HEK293 (cell line): ENCODE results near the gene ABCF1.

Experiments used
- ATF2 ChIP-seq: fragments of 450-650 bp; formaldehyde crosslinking; IDR thresholded peaks from 2 replicates; pipeline ENCODE4 v1.5.1; 2016; ENCODE audit warnings: missing biosample characterization, missing genetic modification characterization, low read depth
- CTCF ChIP-seq: fragments of 450-650 bp; formaldehyde crosslinking; IDR thresholded peaks from 2 replicates; pipeline ENCODE4 v1.5.1; 2016; ENCODE audit warnings: missing biosample characterization, missing genetic modification characterization
- KLF1 ChIP-seq: fragments of 450-650 bp; formaldehyde crosslinking; IDR thresholded peaks from 2 replicates; pipeline ENCODE4 v1.5.1; 2016; ENCODE audit warnings: missing biosample characterization, missing genetic modification characterization
- MYNN ChIP-seq: fragments of 450-650 bp; formaldehyde crosslinking; IDR thresholded peaks from 2 replicates; pipeline ENCODE4 v1.5.1; 2016; ENCODE audit warnings: missing biosample characterization, missing genetic modification characterization, borderline replicate concordance
- PRDM10 ChIP-seq: fragments of 450-650 bp; formaldehyde crosslinking; IDR thresholded peaks from 2 replicates; pipeline ENCODE4 v1.5.1; 2016; ENCODE audit warnings: missing biosample characterization, missing genetic modification characterization
- SP7 ChIP-seq: fragments of 450-650 bp; formaldehyde crosslinking; IDR thresholded peaks from 2 replicates; pipeline ENCODE4 v1.5.1; 2016; ENCODE audit warnings: missing biosample characterization, missing genetic modification characterization
- ZFP69B ChIP-seq: fragments of 450-650 bp; formaldehyde crosslinking; IDR thresholded peaks from 2 replicates; pipeline ENCODE4 v1.5.1; 2016; ENCODE audit warnings: missing biosample characterization, missing genetic modification characterization
- ZIC2 ChIP-seq: fragments of 450-650 bp; formaldehyde crosslinking; IDR thresholded peaks from 2 replicates; pipeline ENCODE4 v1.5.1; 2016; ENCODE audit warnings: missing biosample characterization, missing genetic modification characterization
- ZNF132 ChIP-seq: fragments of 450-650 bp; formaldehyde crosslinking; IDR thresholded peaks from 2 replicates; pipeline ENCODE4 v1.5.1; 2017; ENCODE audit warnings: missing biosample characterization, missing genetic modification characterization, borderline replicate concordance
- ZNF133 ChIP-seq: fragments of 450-650 bp; formaldehyde crosslinking; IDR thresholded peaks from 2 replicates; pipeline ENCODE4 v1.5.1; 2016; ENCODE audit warnings: missing biosample characterization, missing genetic modification characterization
- ZNF155 ChIP-seq: fragments of 450-650 bp; formaldehyde crosslinking; IDR thresholded peaks from 2 replicates; pipeline ENCODE4 v1.5.1; 2016; ENCODE audit warnings: missing biosample characterization, missing genetic modification characterization
- ZNF16 ChIP-seq: fragments of 450-650 bp; formaldehyde crosslinking; IDR thresholded peaks from 2 replicates; pipeline ENCODE4 v1.5.1; 2016; ENCODE audit warnings: low read depth, missing biosample characterization, missing genetic modification characterization
- ZNF211 ChIP-seq: fragments of 450-650 bp; formaldehyde crosslinking; IDR thresholded peaks from 2 replicates; pipeline ENCODE4 v1.5.1; 2016; ENCODE audit warnings: low read depth, missing biosample characterization, missing genetic modification characterization
- ZNF274 ChIP-seq, 2 experiments: fragments of 200-500 bp in 1 of 2; fragments of 450-650 bp in 1 of 2; sonication (Bioruptor generic) in 1 of 2; formaldehyde crosslinking in 1 of 2; IDR thresholded peaks; 2 replicates each; pipeline versions ENCODE4 v1.5.1 to v1.6.1; 2014 to 2016; ENCODE audit warnings: borderline replicate concordance in 1 of 2, inconsistent platforms in 1 of 2, low read length in 1 of 2, missing biosample characterization in 1 of 2, missing genetic modification characterization in 1 of 2
- ZNF292 ChIP-seq: fragments of 450-650 bp; formaldehyde crosslinking; IDR thresholded peaks from 2 replicates; pipeline ENCODE4 v1.5.1; 2016; ENCODE audit warnings: low read depth, missing biosample characterization, missing genetic modification characterization, borderline replicate concordance
- ZNF302 ChIP-seq: fragments of 450-650 bp; formaldehyde crosslinking; IDR thresholded peaks from 2 replicates; pipeline ENCODE4 v1.5.1; 2016; ENCODE audit warnings: missing biosample characterization, missing genetic modification characterization, low read depth
- ZNF391 ChIP-seq: fragments of 450-650 bp; formaldehyde crosslinking; IDR thresholded peaks from 2 replicates; pipeline ENCODE4 v1.5.1; 2016; ENCODE audit warnings: low read depth, missing biosample characterization, missing genetic modification characterization, borderline replicate concordance
- ZNF501 ChIP-seq: fragments of 450-650 bp; formaldehyde crosslinking; IDR thresholded peaks from 2 replicates; pipeline ENCODE4 v1.5.1; 2016; ENCODE audit warnings: missing biosample characterization, missing genetic modification characterization
- ZNF571 ChIP-seq: fragments of 450-650 bp; formaldehyde crosslinking; IDR thresholded peaks from 2 replicates; pipeline ENCODE4 v1.5.0; 2017; ENCODE audit warnings: missing biosample characterization, missing genetic modification characterization
- ZNF626 ChIP-seq: fragments of 450-650 bp; sonication (Bioruptor Pico); formaldehyde crosslinking; IDR thresholded peaks from 2 replicates; pipeline ENCODE4 v1.5.1; 2018; ENCODE audit warnings: missing biosample characterization, missing genetic modification characterization, inconsistent platforms
- ZNF670 ChIP-seq: fragments of 450-650 bp; formaldehyde crosslinking; IDR thresholded peaks from 2 replicates; pipeline ENCODE4 v1.5.1; 2016; ENCODE audit warnings: missing biosample characterization, missing genetic modification characterization, low read depth
- ZNF701 ChIP-seq: fragments of 450-650 bp; formaldehyde crosslinking; IDR thresholded peaks from 2 replicates; pipeline ENCODE4 v1.5.1; 2016; ENCODE audit warnings: missing biosample characterization, missing genetic modification characterization
- ZSCAN30 ChIP-seq: fragments of 450-650 bp; IDR thresholded peaks from 2 replicates; pipeline ENCODE4 v1.5.1; 2018; ENCODE audit warnings: missing biosample characterization, mild to moderate bottlenecking, missing genetic modification characterization, moderate library complexity
- TF ChIP-seq, protein P1 (sequence below): fragments of 450-650 bp; formaldehyde crosslinking; IDR thresholded peaks from 2 replicates; pipeline ENCODE4 v1.5.1; 2016; ENCODE audit warnings: missing biosample characterization, missing genetic modification characterization
- TF ChIP-seq, protein P2 (sequence below): fragments of 450-650 bp; formaldehyde crosslinking; IDR thresholded peaks from 2 replicates; pipeline ENCODE4 v1.5.1; 2016; ENCODE audit warnings: missing biosample characterization, missing genetic modification characterization

Gene ABCF1

DNA sequence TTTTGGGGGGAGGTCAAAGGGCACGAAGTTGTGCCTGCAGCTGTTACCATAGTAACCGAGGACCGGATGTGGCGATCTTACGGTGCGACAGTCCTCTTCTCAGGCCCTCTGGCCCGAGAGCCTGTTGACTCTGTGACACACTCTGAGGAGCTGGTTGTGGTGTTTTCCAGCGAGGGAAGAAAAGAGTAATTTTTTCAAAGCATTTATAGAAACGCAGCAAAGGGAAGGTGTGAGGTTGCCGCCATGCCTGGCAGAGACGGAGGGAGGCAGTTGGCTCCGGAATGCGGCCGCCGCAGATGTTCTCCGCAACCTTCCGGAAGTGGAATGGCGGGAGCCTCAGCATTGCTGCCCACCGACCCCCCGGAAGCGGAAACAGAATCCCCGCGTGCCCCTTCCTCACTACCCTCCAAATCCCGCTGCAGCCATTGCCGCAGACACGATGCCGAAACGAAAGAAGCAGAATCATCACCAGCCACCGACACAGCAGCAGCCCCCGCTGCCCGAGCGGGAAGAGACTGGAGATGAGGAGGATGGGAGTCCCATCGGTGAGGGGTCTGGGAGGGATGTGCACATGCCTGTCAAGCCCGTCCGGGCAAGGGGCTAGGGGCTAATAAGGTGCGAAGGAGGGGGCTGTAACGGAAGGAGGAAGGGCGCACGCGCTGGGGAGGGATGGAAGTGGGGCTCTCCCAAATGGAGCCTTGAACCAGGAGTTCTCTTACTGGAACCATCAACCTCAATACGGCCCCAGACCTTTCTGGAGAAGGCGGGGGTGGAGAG, 14.1 kb upstream of the ABCF1 start, which contains the start of gene PRR3 (continued):
- TF ChIP-seq ZNF391 (tag by site-specific recombination) (peak; percentile 43; the same call in 1 of the 2 replicates), ZNF571 (tag by site-specific recombination) (no peak), ZNF501 (tag by site-specific recombination) (peak; percentile 94; the same call in 1 of the 2 replicates), SP7 (0 out of 2 replicates have a peak, but pooled peaks have one; percentile 71), ZNF701 (tag by site-specific recombination) (no peak), MYNN (no peak; the same call in 1 of the 2 replicates), ZIC2 (tag by site-specific recombination) (no peak), ZNF155 (tag by site-specific recombination) (no peak), ZFP69B (tag by site-specific recombination) (no peak; the same call in 1 of the 2 replicates), PRDM10 (tag by site-specific recombination) (peak; percentile 64), ZNF16 (tag by site-specific recombination) (no peak), ZNF302 (tag by site-specific recombination) (no peak), ZNF292 (tag by site-specific recombination) (no peak), ZNF133 (no peak), ZSCAN30 (tag by site-specific recombination) (peak; percentile 77), CTCF (tag by site-specific recombination) (no peak), ATF2 (tag by site-specific recombination) (0 out of 2 replicates have a peak, but pooled peaks have one; percentile 4), KLF1 (tag by site-specific recombination) (no peak), ZNF211 (tag by site-specific recombination) (no peak), ZNF132 (tag by site-specific recombination) (no peak), ZNF626 (tag by site-specific recombination) (no peak), ZNF670 (tag by site-specific recombination) (no peak), ZNF274 (IDR thresholded peaks at IDR 0.05; ENCODE audit: low read length) (no peak), ZNF274 (tag by site-specific recombination; IDR thresholded peaks at IDR 0.05; ENCODE audit: borderline replicate concordance) (no peak)
- TF ChIP-seq, protein P1, sequence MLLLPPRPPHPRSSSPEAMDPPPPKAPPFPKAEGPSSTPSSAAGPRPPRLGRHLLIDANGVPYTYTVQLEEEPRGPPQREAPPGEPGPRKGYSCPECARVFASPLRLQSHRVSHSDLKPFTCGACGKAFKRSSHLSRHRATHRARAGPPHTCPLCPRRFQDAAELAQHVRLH (tag by site-specific recombination): peak; percentile 100
- TF ChIP-seq, protein P2, sequence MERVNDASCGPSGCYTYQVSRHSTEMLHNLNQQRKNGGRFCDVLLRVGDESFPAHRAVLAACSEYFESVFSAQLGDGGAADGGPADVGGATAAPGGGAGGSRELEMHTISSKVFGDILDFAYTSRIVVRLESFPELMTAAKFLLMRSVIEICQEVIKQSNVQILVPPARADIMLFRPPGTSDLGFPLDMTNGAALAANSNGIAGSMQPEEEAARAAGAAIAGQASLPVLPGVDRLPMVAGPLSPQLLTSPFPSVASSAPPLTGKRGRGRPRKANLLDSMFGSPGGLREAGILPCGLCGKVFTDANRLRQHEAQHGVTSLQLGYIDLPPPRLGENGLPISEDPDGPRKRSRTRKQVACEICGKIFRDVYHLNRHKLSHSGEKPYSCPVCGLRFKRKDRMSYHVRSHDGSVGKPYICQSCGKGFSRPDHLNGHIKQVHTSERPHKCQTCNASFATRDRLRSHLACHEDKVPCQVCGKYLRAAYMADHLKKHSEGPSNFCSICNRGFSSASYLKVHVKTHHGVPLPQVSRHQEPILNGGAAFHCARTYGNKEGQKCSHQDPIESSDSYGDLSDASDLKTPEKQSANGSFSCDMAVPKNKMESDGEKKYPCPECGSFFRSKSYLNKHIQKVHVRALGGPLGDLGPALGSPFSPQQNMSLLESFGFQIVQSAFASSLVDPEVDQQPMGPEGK (tag by site-specific recombination): peak; percentile 93
